Bronchial epithelial cell (primary cell): ENCODE results near the gene EIF3K. TPM values are rescaled to one million over a fixed set of nuclear protein-coding genes. Genes with fewer than 3 reads are reported as not detected.

Experiments used
- DNase-seq: peaks from one replicate; pipeline ENCODE4 v3.0.0-alpha.2; 2010; ENCODE audit warnings: low read depth
- FAIRE-seq: peaks from 2 replicates; lab custom pipeline; 2011; peaks lifted over from hg19 to GRCh38; lab: Jason Lieb, UNC
- H3K27me3 ChIP-seq: 2 replicates; pipeline ENCODE4 v1.5.1; 2011; ENCODE audit warnings: low read length; ENCODE audit not compliant: control insufficient read depth, insufficient read depth
- H3K36me3 ChIP-seq: 2 replicates; pipeline ENCODE4 v1.5.1; 2011; ENCODE audit warnings: low read length; ENCODE audit not compliant: control insufficient read depth, insufficient read depth
- H3K4me3 ChIP-seq: 2 replicates; pipeline ENCODE4 v1.5.1; 2011; ENCODE audit warnings: mild to moderate bottlenecking, low read depth, low read length, control low read depth
- total RNA-seq: library from RNA; depleted of rRNA; stranded (reverse); fragments of >200 nt; gene quantifications from 2 replicates; pipeline ENCODE4 v1.2.1, GENCODE V29; 2014
- TF ChIP-seq, protein P1 (sequence below): IDR thresholded peaks from 2 replicates; pipeline ENCODE4 v1.5.1; 2011; ENCODE audit warnings: mild to moderate bottlenecking, moderate library complexity, low read length, control low read depth, inconsistent platforms; ENCODE audit not compliant: insufficient read depth, severe bottlenecking

Gene EIF3K
- total RNA-seq, 1 donor from 2014 or later: 374 TPM

DNA sequence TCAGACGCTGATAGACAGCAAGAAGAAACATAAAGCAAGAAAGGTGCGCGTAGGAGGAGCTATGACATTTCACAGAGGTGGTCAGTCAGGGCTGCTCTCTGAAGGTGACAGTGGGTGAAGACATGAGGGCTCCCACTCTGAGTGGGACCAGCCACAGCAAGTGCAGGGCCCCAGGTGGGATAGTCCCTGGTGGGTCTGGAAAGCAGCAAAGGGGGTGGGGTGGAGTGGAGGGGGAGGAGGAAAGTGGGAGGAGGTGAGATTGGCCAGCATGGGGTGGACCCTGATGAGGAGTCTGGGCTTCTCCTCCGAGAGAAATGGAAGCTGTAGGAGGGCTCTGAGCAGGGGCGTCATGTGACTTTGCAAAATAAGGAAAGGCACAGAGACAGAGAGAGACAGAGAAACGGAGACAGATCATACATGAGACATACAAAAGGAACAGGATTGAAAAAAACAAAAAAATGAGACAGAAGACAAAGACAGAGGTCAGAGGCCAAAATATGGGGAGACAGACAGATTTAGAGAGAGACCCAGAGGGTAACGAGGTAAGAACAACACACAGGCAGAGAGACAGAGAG lies 3.9 kb upstream of the EIF3K start:
- Histone ChIP-seq H3K27me3 (no peaks in the 10 kb centered on the region), H3K4me3 (no peak overlapping the region), H3K36me3 (no peaks in the 10 kb centered on the region)
- FAIRE-seq (no peak), DNase-seq (no peak)
- TF ChIP-seq, protein P1, sequence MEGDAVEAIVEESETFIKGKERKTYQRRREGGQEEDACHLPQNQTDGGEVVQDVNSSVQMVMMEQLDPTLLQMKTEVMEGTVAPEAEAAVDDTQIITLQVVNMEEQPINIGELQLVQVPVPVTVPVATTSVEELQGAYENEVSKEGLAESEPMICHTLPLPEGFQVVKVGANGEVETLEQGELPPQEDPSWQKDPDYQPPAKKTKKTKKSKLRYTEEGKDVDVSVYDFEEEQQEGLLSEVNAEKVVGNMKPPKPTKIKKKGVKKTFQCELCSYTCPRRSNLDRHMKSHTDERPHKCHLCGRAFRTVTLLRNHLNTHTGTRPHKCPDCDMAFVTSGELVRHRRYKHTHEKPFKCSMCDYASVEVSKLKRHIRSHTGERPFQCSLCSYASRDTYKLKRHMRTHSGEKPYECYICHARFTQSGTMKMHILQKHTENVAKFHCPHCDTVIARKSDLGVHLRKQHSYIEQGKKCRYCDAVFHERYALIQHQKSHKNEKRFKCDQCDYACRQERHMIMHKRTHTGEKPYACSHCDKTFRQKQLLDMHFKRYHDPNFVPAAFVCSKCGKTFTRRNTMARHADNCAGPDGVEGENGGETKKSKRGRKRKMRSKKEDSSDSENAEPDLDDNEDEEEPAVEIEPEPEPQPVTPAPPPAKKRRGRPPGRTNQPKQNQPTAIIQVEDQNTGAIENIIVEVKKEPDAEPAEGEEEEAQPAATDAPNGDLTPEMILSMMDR: no peak

DNA sequence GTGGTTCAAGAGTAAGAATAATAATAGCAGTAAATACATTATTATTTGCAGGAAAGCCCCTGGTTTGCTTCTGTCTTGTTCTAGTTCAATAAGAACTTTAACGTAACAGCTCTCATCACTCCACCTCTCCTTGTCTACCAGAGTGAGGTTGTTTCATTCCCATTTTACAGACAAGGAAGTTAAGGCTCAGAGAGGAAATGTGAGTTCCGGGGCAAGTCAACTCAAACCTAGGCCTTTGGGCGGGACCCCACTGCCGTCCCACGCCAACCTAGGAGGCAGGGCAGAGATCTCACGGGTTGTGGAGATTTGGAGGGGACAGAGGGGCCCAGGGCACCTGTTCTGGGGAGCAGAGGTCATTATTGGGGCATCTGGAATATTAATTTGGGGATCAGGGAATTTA lies 2.7 kb upstream of the EIF3K start:
- Histone ChIP-seq H3K4me3 (no peak overlapping the region), H3K36me3 (peaks cover 5% of the 10 kb centered on the region), H3K27me3 (no peaks in the 10 kb centered on the region)
- no peak for DNase-seq
- no peak for FAIRE-seq
- TF ChIP-seq, protein P1: no peak

DNA sequence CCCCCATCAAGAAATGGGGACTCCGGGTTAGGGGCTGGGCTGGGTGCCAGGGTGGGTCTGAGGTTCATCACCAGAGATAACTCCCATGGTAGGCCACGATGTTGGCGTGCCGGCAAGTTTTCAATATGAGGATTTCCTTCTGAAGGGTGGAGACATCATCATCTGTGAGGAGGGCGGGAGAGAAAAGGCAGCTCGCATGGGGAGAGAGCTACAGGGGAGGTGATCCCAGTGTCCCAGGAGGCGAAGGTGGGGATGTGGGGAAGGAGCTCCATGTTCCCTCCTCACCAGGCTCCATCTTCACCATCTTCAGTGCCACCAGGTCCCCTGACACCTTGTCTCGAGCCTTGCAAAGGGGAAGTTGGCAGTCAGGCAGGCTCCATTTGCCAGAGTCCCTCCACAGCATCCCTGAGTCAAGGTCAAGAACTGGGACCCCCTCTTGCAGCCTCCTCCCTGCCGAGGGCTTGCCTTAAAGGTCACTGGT lies 1.7 kb upstream of the EIF3K start:
- DNase-seq: no peak
- no peaks in the 10 kb centered on the region for H3K27me3 ChIP-seq
- FAIRE-seq: no peak
- no peak overlapping the region for H3K4me3 ChIP-seq
- peaks cover 7% of the 10 kb centered on the region for H3K36me3 ChIP-seq
- TF ChIP-seq, protein P1: no peak

DNA sequence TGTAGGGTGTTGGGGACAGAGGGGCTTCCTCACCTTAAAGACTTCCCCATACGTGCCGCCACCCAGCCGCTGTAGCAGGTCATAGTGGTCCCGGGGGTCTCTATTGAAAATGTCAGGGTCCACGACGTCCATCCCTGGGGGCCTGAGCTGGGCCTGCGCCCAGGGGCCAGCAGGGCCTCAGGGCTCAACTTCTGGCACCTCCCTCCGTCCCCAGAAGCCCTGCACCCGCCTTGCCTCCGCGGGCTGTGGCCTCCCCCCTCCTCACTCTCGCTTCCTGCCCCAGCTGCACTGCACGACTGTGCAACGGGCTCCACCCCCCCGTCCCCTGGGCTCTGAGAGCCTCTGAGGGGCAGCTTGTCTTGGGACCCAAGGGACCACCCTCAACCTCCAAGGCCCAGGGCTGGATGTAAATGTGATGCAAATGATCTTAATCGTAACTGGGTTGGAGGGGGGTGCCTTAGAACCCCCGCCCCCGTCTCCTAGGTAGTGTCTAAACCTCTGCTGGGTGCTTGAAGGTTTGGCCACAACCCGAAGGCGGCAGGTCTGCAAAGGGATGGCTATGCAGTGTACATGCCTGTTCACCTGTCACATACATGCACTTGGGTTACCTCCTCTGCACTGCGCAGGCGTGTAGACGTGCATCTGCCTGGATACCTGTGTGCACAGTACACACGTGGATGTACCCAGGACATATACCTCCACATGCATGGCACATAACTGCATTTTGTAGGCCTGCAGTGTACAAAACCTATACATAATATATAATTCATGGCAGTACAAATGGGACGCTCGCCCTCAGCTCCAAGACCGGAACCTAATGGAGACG lies 1.0 kb upstream of the EIF3K start, which contains the start of gene MAP4K1:
Gene MAP4K1 (minus strand): TSS at position 190 of the 826 bp plus-strand sequence. CDS start 58 bp downstream, at position 132.
- FAIRE-seq: peak; percentile 7
- H3K36me3 ChIP-seq: peaks cover 7% of the 10 kb centered on the region
- TF ChIP-seq, protein P1: no peak
- DNase-seq: peak; percentile 39
- no peaks in the 10 kb centered on the region for H3K27me3 ChIP-seq
- peak within 1 kb of the TSS; percentile 81 for H3K4me3 ChIP-seq

DNA sequence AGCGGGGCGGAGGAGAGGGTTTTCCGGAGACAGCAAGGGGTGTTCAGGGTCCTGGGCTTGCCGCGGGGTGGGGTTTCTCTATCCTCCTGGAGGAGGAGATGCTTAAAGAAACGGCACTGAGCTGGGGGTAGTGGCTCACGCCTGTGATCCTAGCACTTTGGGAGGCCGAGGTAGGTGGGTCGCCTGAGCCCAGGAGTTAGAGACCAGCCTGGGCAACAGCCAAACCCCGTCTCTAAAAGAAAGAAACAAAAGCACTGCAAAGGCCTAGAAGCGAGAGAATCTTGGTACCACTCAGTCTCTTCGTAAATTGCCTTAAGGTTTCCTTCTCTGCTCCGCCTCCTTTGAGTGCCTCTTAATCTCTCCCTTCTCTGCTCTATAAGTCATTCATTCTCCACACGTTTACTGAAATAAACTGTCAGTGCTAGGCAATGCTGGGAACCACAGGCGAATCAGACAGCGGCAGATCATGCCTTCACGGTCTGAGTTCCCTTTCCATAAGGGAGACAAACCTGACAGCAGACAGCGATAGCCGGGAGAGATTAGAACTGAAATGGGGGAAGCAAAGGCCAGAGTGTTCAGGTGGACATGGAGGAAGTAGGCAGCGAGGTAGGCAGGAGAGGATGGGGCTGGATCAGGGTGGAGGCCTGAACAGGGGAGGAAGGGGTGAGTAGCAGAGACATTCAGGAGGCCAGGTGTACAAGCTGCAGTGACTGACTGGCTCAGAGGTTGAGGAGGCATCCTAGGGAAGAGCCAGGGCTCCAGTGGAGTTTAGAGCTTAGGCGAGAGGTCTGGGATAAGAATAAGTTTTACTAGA lies 580 bp downstream of the EIF3K start:
- Histone ChIP-seq H3K4me3 (peak overlapping the region; percentile 81), H3K36me3 (peaks cover 13% of the 10 kb centered on the region), H3K27me3 (no peaks in the 10 kb centered on the region)
- TF ChIP-seq, protein P1: no peak
- no peak for DNase-seq
- FAIRE-seq: no peak
